A673 (cell line): ENCODE results near the gene VPS51. TPM values are rescaled to one million over a fixed set of nuclear protein-coding genes. Genes with fewer than 3 reads are reported as not detected.

ENCODE experiments used
- BruUV-seq: library from RNA; stranded (reverse); fragments of 400-500 nt; replicated peaks from 2 replicates; lab custom pipeline; 2021; lab: Mats Ljungman, UMichigan
- CTCF ChIA-PET: fragments of 300-600 bp; sonication (Branson Sonifier 250); formaldehyde crosslinking; loops from one replicate; lab custom pipeline; 2022; ENCODE audit warnings: antibody characterized with exemption; lab: Charles Lee
- POLR2A ChIA-PET: fragments of 300-600 bp; sonication (Branson Sonifier 250); formaldehyde crosslinking; loops from one replicate; lab custom pipeline; 2022; ENCODE audit warnings: antibody characterized with exemption; ENCODE audit not compliant: low non-redundant PET; lab: Charles Lee
- DNase-seq: peaks from one replicate; pipeline ENCODE4 v3.0.0-alpha.2; 2015; ENCODE audit warnings: low spot score
- H3K27ac ChIP-seq: fragments of 200-600 bp; sonication (generic); 2 replicates; pipeline ENCODE4 v1.5.1; 2016; ENCODE audit warnings: mixed run types, low read depth, mild to moderate bottlenecking, mixed read lengths, antibody characterized with exemption, low read length; ENCODE audit not compliant: poor library complexity, severe bottlenecking
- H3K27me3 ChIP-seq: fragments of 200-600 bp; sonication (generic); replicated peaks from 2 replicates; pipeline ENCODE4 v1.6.1; 2017; ENCODE audit warnings: mixed run types, low read depth, mild to moderate bottlenecking, mixed read lengths, antibody characterized with exemption, low read length; ENCODE audit not compliant: insufficient read depth, poor library complexity
- H3K36me3 ChIP-seq: fragments of 200-600 bp; sonication (generic); 2 replicates; pipeline ENCODE4 v1.6.1; 2016; ENCODE audit warnings: mixed run types, mild to moderate bottlenecking, mixed read lengths, antibody characterized with exemption, low read length; ENCODE audit not compliant: insufficient read depth, poor library complexity, severe bottlenecking
- H3K4me1 ChIP-seq: fragments of 200-600 bp; sonication (generic); 2 replicates; pipeline ENCODE4 v1.6.1; 2017; ENCODE audit warnings: mixed run types, mild to moderate bottlenecking, mixed read lengths, antibody characterized with exemption, low read length; ENCODE audit not compliant: insufficient read depth, poor library complexity, severe bottlenecking
- H3K4me3 ChIP-seq: fragments of 200-600 bp; sonication (generic); 2 replicates; pipeline ENCODE4 v1.5.1; 2016; ENCODE audit warnings: low read depth, mixed run types, mild to moderate bottlenecking, mixed read lengths, low read length; ENCODE audit not compliant: poor library complexity, severe bottlenecking
- H3K9me3 ChIP-seq: fragments of 200-600 bp; sonication (generic); 2 replicates; pipeline ENCODE4 v1.6.1; 2016; ENCODE audit warnings: mixed run types, low read depth, mild to moderate bottlenecking, mixed read lengths, antibody characterized with exemption, low read length; ENCODE audit not compliant: poor library complexity, severe bottlenecking
- EZH2 ChIP-seq: fragments of 200-600 bp; sonication (generic); IDR thresholded peaks from 2 replicates; pipeline ENCODE4 v1.6.1; 2017; ENCODE audit warnings: borderline replicate concordance, low read depth, mild to moderate bottlenecking, mixed read lengths, antibody characterized with exemption, low read length; ENCODE audit not compliant: poor library complexity, severe bottlenecking
- intact Hi-C: fragments of 100-400 bp; cut with micrococcal nuclease; formaldehyde crosslinking; loops from one replicate; pipeline ENCODE4 v1.10.0; 2022; ENCODE audit not compliant: unreplicated experiment
- total RNA-seq: library from RNA; stranded (reverse); gene quantifications from 2 replicates; pipeline ENCODE4 v1.2.3, GENCODE V29; 2021
- TF ChIP-seq, protein P1 (sequence below): fragments of 300-800, 200-600 bp; sonication (generic); conservative IDR thresholded peaks from 2 replicates; pipeline ENCODE4 v1.5.1; 2017; ENCODE audit warnings: low read depth, mild to moderate bottlenecking, antibody characterized with exemption, low read length, moderate library complexity, mixed read lengths

VPS51 gene
- total RNA-seq, 1 experiment from 2014 or later: 125 TPM

DNA sequence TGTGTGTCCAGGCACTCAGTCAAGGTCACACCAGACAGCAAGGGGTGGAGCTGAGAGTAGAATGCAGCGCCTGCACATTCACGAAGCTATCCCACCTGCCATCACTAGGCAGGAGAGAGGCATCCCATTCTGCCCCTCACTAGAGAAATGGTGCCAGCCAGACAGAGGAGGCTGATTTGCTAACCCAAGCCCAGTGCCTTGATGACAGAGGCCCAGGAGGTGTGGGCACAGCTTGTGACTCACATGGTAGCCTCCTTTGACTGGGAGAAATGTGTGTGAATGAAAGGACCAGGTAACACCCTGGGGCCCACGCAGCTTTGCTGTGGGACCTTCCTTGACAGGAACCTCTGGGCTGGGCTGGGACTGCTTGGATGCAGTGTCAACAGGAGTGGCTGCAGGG lies 32.5 kb upstream of the VPS51 start:
- no peak for TF ChIP-seq EZH2
- TF ChIP-seq, protein P1, sequence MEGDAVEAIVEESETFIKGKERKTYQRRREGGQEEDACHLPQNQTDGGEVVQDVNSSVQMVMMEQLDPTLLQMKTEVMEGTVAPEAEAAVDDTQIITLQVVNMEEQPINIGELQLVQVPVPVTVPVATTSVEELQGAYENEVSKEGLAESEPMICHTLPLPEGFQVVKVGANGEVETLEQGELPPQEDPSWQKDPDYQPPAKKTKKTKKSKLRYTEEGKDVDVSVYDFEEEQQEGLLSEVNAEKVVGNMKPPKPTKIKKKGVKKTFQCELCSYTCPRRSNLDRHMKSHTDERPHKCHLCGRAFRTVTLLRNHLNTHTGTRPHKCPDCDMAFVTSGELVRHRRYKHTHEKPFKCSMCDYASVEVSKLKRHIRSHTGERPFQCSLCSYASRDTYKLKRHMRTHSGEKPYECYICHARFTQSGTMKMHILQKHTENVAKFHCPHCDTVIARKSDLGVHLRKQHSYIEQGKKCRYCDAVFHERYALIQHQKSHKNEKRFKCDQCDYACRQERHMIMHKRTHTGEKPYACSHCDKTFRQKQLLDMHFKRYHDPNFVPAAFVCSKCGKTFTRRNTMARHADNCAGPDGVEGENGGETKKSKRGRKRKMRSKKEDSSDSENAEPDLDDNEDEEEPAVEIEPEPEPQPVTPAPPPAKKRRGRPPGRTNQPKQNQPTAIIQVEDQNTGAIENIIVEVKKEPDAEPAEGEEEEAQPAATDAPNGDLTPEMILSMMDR: no peak
- Histone ChIP-seq H3K9me3 (no peaks in the 10 kb centered on the region), H3K4me1 (no peaks in the 10 kb centered on the region), H3K4me3 (no peak overlapping the region), H3K27me3 (no peaks in the 10 kb centered on the region), H3K27ac (no peak overlapping the region), H3K36me3 (no peaks in the 10 kb centered on the region)
- BruUV-seq: no TSS peak
- ChIA-PET POLR2A (no interaction called here), CTCF (no interaction called here)
- no peak for DNase-seq
- intact Hi-C loops: no loop called here

DNA sequence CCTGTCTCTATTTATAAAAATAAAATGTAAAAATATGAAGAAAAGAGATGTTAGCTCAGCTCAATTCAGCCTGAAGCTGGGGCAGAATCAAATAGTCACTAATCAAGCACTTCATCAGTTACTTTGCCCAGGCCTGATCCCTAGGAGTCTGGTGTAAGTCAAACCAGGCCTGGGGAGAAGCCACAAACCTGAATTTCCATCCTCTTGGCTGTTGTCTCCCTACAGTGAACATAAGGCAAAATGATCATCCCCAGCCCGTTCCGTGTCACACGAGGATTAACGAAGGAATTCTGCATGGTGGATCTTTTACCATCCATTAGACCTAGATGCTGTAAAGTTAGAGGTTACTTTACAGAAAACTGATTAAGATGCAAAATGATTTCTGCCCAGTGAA lies 31.2 kb upstream of the VPS51 start:
- H3K4me3 ChIP-seq: no peak overlapping the region
- H3K27ac ChIP-seq: no peak overlapping the region
- TF ChIP-seq, protein P1: no peak
- no peak for TF ChIP-seq EZH2
- no peaks in the 10 kb centered on the region for H3K27me3 ChIP-seq
- no TSS peak for BruUV-seq
- intact Hi-C loops: no loop called here
- H3K36me3 ChIP-seq: no peaks in the 10 kb centered on the region
- DNase-seq: no peak
- peaks cover 3% of the 10 kb centered on the region for H3K4me1 ChIP-seq
- POLR2A ChIA-PET: interaction anchor here (0.7 kb wide), 1 partner anchor 470 kb away, joined by 4 read pairs; no protein-coding TSS in a partner anchor
- CTCF ChIA-PET: no interaction called here
- no peaks in the 10 kb centered on the region for H3K9me3 ChIP-seq

DNA sequence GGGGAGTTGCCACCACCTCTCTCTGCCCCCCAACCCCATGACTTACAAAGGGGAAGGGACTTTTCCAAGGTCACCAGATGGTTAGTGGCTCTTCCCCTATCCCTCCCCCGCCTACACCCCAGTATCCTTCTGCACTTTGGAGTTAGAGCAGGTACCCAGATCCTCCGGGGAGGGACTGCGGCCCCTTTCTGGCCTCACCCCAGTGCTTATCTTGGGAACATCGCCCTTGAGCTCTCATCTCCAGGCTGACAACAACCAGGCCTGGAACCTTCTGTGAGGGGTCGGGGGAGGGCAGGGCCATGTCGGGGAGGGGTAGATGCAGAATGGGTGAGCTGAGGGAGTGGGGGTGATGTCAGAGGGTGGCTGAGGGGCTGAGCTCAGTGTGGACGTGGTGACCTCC lies 30.2 kb upstream of the VPS51 start:
- TF ChIP-seq EZH2: no peak
- TF ChIP-seq, protein P1: no peak
- intact Hi-C loops: no loop called here
- Histone ChIP-seq H3K27ac (no peak overlapping the region), H3K9me3 (no peaks in the 10 kb centered on the region), H3K4me3 (no peak overlapping the region), H3K36me3 (no peaks in the 10 kb centered on the region), H3K27me3 (no peaks in the 10 kb centered on the region), H3K4me1 (peaks cover 3% of the 10 kb centered on the region)
- no TSS peak for BruUV-seq
- ChIA-PET POLR2A (no interaction called here), CTCF (no interaction called here)
- no peak for DNase-seq
